ENCODE measurements around the gene WDR76. TPM values are rescaled to one million over a fixed set of nuclear protein-coding genes. Genes with fewer than 3 reads are reported as not detected.

The WDR76 gene
- total RNA-seq, 1 experiment from 2014 or later = 29.6 TPM

GRCh38 chr15:43808435-43808950 lies 18.3 kb upstream of the WDR76 start:
- Histone ChIP-seq H3K4me2 (ENCODE audit: insufficient read depth, insufficient read length, low read length) (no peak overlapping the region), H3T11ph (ENCODE audit: low read length) (no peak overlapping the region), H4K8ac (replicated peaks; ENCODE audit: insufficient read length, low read depth, low read length) (no peak overlapping the region), H3K14ac (ENCODE audit: insufficient read depth, low read length) (no peak overlapping the region), H4K91ac (ENCODE audit: insufficient read length, low read depth, low read length) (no peak overlapping the region), H3K9ac (ENCODE audit: extremely low read depth, insufficient read length, low read length) (no peak overlapping the region), H3K27ac (ENCODE audit: insufficient read length, low read depth, low read length) (no peak overlapping the region), H3K27me3 (ENCODE audit: insufficient read depth, low read length) (no peaks in the 10 kb centered on the region), H3K79me2 (ENCODE audit: insufficient read depth, low read length) (no peaks in the 10 kb centered on the region), H3K23me2 (ENCODE audit: insufficient read length, low read depth, low read length, poor library complexity, severe bottlenecking) (no peaks in the 10 kb centered on the region), H4K20me1 (ENCODE audit: control insufficient read depth, insufficient read depth, insufficient read length) (no peaks in the 10 kb centered on the region), H4K5ac (ENCODE audit: insufficient read length, low read depth, low read length) (no peak overlapping the region), H3K79me1 (ENCODE audit: insufficient read depth, low read depth, low read length, poor library complexity, severe bottlenecking) (no peaks in the 10 kb centered on the region), H2BK120ac (ENCODE audit: low read depth, low read length, poor library complexity, severe bottlenecking) (no peak overlapping the region), H2BK12ac (ENCODE audit: insufficient read length, low read depth, low read length) (no peak overlapping the region), H2AFZ (ENCODE audit: low read length) (no peak overlapping the region), H3K18ac (ENCODE audit: insufficient read length, low read depth, low read length) (no peak overlapping the region), H3K9me3 (ENCODE audit: control insufficient read depth, low read depth, low read length) (no peaks in the 10 kb centered on the region), H2AK5ac (ENCODE audit: insufficient read length, low read length) (no peak overlapping the region), H2BK20ac (ENCODE audit: low read depth, low read length, poor library complexity, severe bottlenecking) (no peak overlapping the region), H3K56ac (ENCODE audit: insufficient read length, low read depth, low read length) (no peak overlapping the region), H3K4ac (ENCODE audit: low read depth, low read length) (no peak overlapping the region), H2BK5ac (ENCODE audit: insufficient read length, low read length) (no peak overlapping the region), H3K23ac (ENCODE audit: insufficient read length, low read depth, low read length) (no peak overlapping the region), H2BK15ac (ENCODE audit: low read depth, low read length) (no peak overlapping the region), H3K4me1 (ENCODE audit: insufficient read depth, low read length) (no peaks in the 10 kb centered on the region)
- no peaks in the 10 kb centered on the region for H3K9me3 Mint-ChIP-seq
- no peaks in the 10 kb centered on the region for H3K27me3 Mint-ChIP-seq (ENCODE audit: low read depth)
- no peak overlapping the region for H3K4me3 Mint-ChIP-seq
- no peak for TF ChIP-seq CTCF (conservative IDR thresholded peaks at IDR 0.05)
- H3K27ac Mint-ChIP-seq = no peak overlapping the region; a peak in 1 of 7 replicates
- no CpG with 5 or more reads among the region's 5 CpGs for WGBS (ENCODE audit: extremely low coverage, insufficient read length, low lambda C conversion rate)
- peaks cover 49 to 95% (median 82%) of the 10 kb centered on the region in 3 experiments for H3K36me3 Mint-ChIP-seq (ENCODE audit: insufficient read depth in 1 of 3, low read depth in 3 of 3)
- DNase-seq = no peak
- H3K4me1 Mint-ChIP-seq = no peaks in the 10 kb centered on the region
